Measurements from ENCODE around the gene CTDSPL.
"Not testable (repeated sequence)": the region's sequence is repeated elsewhere in the genome, so short reads cannot be mapped to it uniquely, and the experiment has no call there.

Gene CTDSPL

GRCh38 chr3:37968199-37968598 is 106.5 kb downstream of the CTDSPL start:
- no peak for DNase-seq (ENCODE audit: low spot score)
- in situ Hi-C loops (cut with MboI; ENCODE audit: low pct_unique_long_range_greater_than_20kb, low sequenced_read_pairs, unreplicated experiment), result loop anchor here (10.0 kb wide), 1 partner anchor 113 kb away; no protein-coding TSS in a partner anchor
- TF ChIP-seq CTCF (IDR thresholded peaks at IDR 0.05; ENCODE audit: extremely low read depth, insufficient read depth, missing control alignments), result no peak

- no peak for TF ChIP-seq CTCF (IDR thresholded peaks at IDR 0.05; ENCODE audit: extremely low read depth, insufficient read depth, missing control alignments)
- in situ Hi-C loops (cut with MboI; ENCODE audit: low pct_unique_long_range_greater_than_20kb, low sequenced_read_pairs, unreplicated experiment), result loop anchor here (10.0 kb wide), 1 partner anchor 114 kb away; no protein-coding TSS in a partner anchor
- DNase-seq (ENCODE audit: low spot score), result no peak
These were observed 107.3 kb downstream of the CTDSPL start for GRCh38 chr3:37968813-37969595.

GRCh38 chr3:37969596-37970100 is 108.0 kb downstream of the CTDSPL start:
- no peak for TF ChIP-seq CTCF (IDR thresholded peaks at IDR 0.05; ENCODE audit: extremely low read depth, insufficient read depth, missing control alignments)
- no peak for DNase-seq (ENCODE audit: low spot score)
- in situ Hi-C loops (cut with MboI; ENCODE audit: low pct_unique_long_range_greater_than_20kb, low sequenced_read_pairs, unreplicated experiment), result loop anchor here (10.0 kb wide), 1 partner anchor 115 kb away; no protein-coding TSS in a partner anchor

- DNase-seq (ENCODE audit: low spot score), result no peak
- in situ Hi-C loops (cut with MboI; ENCODE audit: low pct_unique_long_range_greater_than_20kb, low sequenced_read_pairs, unreplicated experiment), result no loop called here
- TF ChIP-seq CTCF (IDR thresholded peaks at IDR 0.05; ENCODE audit: extremely low read depth, insufficient read depth, missing control alignments), result no peak
These were observed 109.1 kb downstream of the CTDSPL start for GRCh38 chr3:37970802-37971201.

GRCh38 chr3:37971467-37971866 is 109.8 kb downstream of the CTDSPL start:
- in situ Hi-C loops (cut with MboI; ENCODE audit: low pct_unique_long_range_greater_than_20kb, low sequenced_read_pairs, unreplicated experiment), result no loop called here
- TF ChIP-seq CTCF (IDR thresholded peaks at IDR 0.05; ENCODE audit: extremely low read depth, insufficient read depth, missing control alignments), result no peak
- no peak for DNase-seq (ENCODE audit: low spot score)

GRCh38 chr3:37972056-37972455 is 110.4 kb downstream of the CTDSPL start:
- in situ Hi-C loops (cut with MboI; ENCODE audit: low pct_unique_long_range_greater_than_20kb, low sequenced_read_pairs, unreplicated experiment); DNase-seq (ENCODE audit: low spot score): not testable (repeated sequence)

Data from GM13977 (cell line).